ENCODE data around the gene RASGRP4.
"Not testable (repeated sequence)": the region's sequence is repeated elsewhere in the genome, so short reads cannot be mapped to it uniquely, and the experiment has no call there.

The RASGRP4 gene

DNA sequence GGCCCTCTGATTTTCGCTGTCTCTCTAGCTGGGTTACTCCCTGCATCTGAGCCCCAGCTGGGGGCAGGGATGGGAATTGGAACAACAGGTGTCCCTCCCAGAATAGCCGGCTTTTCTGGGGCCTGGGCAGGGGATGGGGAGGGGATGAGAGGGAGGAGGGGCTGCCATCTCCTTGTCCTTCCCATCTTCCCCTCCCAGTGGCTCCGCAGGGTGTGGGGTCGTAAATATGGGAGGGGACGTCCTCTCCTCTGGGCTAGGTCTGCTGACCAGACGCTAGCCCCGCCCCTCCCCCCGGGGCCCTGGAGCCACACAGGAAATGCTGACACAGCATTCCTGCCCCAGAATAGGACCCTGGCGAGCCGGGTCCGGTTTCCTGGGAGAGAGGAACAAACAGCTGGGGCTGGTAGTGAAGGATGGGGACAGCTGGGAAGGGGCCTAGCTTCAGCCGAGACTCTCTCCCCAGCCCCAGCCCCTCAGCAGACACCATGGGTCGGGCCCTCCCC is 8.6 kb upstream of the RASGRP4 start:
- no peak overlapping the region for H3K27ac ChIP-seq
- TF ChIP-seq, protein P1, sequence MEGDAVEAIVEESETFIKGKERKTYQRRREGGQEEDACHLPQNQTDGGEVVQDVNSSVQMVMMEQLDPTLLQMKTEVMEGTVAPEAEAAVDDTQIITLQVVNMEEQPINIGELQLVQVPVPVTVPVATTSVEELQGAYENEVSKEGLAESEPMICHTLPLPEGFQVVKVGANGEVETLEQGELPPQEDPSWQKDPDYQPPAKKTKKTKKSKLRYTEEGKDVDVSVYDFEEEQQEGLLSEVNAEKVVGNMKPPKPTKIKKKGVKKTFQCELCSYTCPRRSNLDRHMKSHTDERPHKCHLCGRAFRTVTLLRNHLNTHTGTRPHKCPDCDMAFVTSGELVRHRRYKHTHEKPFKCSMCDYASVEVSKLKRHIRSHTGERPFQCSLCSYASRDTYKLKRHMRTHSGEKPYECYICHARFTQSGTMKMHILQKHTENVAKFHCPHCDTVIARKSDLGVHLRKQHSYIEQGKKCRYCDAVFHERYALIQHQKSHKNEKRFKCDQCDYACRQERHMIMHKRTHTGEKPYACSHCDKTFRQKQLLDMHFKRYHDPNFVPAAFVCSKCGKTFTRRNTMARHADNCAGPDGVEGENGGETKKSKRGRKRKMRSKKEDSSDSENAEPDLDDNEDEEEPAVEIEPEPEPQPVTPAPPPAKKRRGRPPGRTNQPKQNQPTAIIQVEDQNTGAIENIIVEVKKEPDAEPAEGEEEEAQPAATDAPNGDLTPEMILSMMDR (IDR thresholded peaks at IDR 0.05), result no peak
- no peak for TF ChIP-seq ZFX (IDR thresholded peaks at IDR 0.05; ENCODE audit: borderline replicate concordance)

DNA sequence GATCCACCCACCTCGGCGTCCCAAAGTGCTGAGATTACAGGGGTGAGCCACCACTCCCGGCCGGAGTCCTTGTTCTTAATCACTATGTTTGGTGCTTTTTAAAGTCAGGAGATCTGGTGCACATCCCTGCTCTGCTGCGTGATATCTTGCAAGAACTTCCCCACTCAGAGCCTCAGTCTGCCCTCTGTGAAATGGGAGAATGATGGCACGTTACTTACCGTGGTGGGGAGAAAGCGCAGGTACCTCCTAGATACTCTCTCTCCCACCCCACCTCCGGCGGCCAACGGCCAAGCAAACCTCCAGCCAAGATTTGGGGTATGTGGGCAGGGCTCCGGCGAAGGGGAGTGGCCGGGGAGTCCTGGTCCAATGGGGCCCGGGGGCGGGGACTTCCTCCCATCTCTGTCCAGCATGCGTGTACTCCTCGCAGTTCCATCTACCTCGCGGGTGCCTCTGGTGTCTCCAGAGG is 7.3 kb upstream of the RASGRP4 start, which contains the start of gene RYR1:
TSS of gene RYR1 (plus strand) at position 424 of the 466 bp plus-strand sequence. CDS start 139 bp downstream, outside the sequence.
- no peak for TF ChIP-seq ZFX (IDR thresholded peaks at IDR 0.05; ENCODE audit: borderline replicate concordance)
- TF ChIP-seq, protein P1 (IDR thresholded peaks at IDR 0.05), result no peak
- H3K27ac ChIP-seq, result no peak within 1 kb of the TSS

DNA sequence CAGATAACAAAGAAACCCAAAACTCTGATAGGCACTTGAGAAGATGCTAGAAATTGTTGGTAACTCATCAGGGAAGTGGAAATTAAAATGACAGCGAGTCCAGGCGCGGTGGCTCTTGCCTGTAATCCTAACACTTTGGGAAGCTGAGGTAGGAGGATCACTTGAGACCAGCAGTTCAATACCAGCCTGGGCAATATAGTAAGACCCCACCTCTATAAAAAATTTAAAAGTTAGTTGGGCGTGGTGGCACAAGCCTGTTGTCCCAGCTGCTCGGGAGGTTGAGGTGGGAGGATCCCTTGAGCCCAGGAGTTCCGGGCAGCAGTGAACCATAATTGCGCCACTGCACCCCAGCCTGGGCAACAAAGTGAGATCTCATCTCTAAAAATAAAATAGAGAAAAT is 4.9 kb upstream of the RASGRP4 start:
- no peak for TF ChIP-seq ZFX (IDR thresholded peaks at IDR 0.05; ENCODE audit: borderline replicate concordance)
- TF ChIP-seq, protein P1 (IDR thresholded peaks at IDR 0.05), result no peak
- H3K27ac ChIP-seq, result no peak overlapping the region

DNA sequence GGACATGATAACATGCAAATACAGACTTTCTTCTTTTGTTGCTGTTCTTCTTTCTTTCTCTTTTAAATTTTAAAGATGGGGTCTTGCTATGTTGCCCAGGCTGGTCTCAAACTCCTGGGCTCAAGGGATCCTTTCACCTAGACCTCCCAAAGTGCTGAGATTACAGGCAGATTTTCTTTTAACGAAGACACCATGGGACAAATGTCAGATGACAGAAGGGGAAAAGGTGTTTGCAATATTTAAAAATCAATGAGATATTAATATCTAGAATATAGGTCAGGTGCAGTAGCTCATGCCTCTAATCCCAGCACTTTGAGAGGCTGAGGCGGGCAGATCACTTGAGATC is 3.8 kb upstream of the RASGRP4 start:
- TF ChIP-seq, protein P1 (IDR thresholded peaks at IDR 0.05), result no peak
- TF ChIP-seq ZFX (IDR thresholded peaks at IDR 0.05; ENCODE audit: borderline replicate concordance), result no peak
- no peak overlapping the region for H3K27ac ChIP-seq

DNA sequence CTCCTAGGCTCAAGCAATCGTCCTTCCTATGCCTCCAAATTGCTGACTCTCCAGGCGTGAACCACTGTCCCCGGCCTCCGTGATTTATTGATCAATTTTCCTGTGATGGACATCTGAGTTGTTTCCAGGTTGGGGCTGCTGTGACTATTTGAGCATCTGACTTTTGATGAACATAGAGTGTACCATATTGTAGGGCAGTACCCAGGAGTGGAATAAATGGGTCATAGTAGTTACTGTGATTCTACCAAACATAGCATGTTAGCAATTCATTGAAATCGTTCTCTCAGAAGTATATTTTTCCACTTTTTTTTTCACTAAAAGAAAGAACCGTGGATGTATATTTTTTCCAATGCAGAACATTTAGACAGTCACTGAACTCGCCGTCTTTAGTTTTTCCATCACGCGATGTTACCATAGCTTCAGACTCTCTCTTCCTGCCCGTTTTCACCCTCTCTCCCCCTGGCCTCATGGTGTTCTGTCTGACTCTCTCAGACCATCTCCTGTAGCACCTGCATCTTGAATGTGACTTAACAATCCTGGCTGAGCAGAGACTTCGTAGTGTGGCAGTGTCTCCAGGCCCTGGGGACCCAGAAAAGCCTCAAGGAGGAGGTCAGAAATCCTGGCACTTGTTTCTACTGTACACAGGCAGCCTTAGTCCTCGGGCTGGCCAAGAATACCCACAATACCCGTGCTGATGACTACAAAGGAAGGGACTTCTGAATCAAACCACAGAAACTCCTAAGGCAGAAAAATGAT is 3.2 kb upstream of the RASGRP4 start:
- TF ChIP-seq ZFX (IDR thresholded peaks at IDR 0.05; ENCODE audit: borderline replicate concordance), result no peak
- TF ChIP-seq, protein P1 (IDR thresholded peaks at IDR 0.05), result no peak
- H3K27ac ChIP-seq, result no peak overlapping the region

DNA sequence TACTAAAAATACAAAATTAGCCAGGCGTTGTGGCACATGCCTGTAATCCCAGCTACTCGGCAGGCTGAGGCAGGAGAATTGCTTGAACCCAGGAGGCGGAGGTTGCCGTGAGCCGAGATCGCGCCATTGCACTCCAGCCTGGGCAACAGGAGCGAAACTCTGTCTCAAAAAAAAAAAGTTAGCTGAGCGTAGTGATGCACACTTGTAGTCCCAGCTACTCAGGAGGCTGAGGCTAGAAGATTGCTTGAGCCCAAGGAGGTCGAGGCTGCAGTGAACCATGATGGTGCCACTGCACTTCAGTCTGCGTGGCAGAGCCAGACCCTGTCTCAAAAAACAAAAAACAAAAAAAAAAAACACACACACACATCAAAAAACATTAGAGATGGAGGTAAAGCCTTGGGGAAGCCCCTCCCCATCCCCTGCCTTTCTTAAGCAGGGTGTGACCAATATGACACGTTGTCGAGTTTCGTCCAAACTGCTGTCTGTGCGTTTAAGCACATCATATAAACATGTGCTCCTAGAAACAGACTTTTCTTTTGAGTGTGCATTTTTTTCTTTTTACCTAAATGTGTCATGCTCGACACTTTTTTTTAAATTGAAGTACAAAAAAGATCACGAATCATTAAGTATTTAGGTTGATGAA is 1.1 kb upstream of the RASGRP4 start:
- H3K27ac ChIP-seq, result not testable (repeated sequence)

DNA sequence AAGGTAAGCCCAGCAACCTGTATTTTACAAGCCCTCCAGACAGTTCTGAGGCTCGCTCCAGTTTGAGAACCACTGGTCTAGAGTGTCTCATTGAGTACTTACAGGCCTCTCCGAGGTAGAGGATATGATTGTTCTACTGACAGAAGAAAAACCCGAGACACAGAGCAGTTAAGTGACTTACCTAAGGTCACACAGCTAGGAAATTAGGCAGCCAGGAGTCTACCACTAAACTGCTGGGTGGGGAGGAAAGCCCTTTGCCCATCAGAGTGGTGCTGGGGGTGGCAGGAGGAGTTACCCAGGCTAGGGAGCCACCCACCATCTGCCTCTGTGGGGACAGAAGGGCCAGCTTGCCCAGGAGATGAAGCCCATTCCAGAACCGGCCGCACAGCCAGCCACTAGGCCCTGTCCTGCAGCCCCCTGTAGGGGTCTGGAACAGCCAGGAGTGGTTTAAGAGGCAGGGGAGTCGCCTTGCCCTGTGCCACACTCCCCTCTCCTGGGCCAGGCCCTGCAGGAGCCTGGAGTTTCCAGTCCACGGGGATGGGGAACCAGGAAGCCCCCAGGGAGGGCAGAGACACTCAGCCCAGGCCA is 703 bp downstream of the RASGRP4 start:
- H3K27ac ChIP-seq, result no peak overlapping the region

More for the DNA sequence above, 703 bp downstream of the RASGRP4 start:
- TF ChIP-seq ZFX (IDR thresholded peaks at IDR 0.05; ENCODE audit: borderline replicate concordance), result no peak
- TF ChIP-seq, protein P1 (IDR thresholded peaks at IDR 0.05), result no peak

Measured in 22Rv1 (cell line).